Subcutaneous abdominal adipose tissue (tissue), 5 donors: Measurements from ENCODE around the gene SNX32.

Experiments used
- H3K27ac ChIP-seq: one replicate; pipeline ENCODE4 v1.7.0; 2013; ENCODE audit warnings: low read depth, mild to moderate bottlenecking, inconsistent platforms, low read length, moderate library complexity
- H3K27me3 ChIP-seq, 5 donors: one replicate each; pipeline ENCODE4 v1.7.0; 2013; ENCODE audit warnings: low read length in 5 of 5, inconsistent platforms in 1 of 5; ENCODE audit not compliant: control insufficient read depth in 5 of 5, insufficient read depth in 4 of 5
- H3K36me3 ChIP-seq, 5 donors: one replicate each; pipeline ENCODE4 v1.7.0; 2013; ENCODE audit warnings: low read length in 5 of 5; ENCODE audit not compliant: control insufficient read depth in 5 of 5, insufficient read depth in 5 of 5
- H3K4me1 ChIP-seq, 5 donors: one replicate each; pipeline ENCODE4 v1.7.0; 2013; ENCODE audit warnings: low read length in 5 of 5, mild to moderate bottlenecking in 3 of 5, moderate library complexity in 1 of 5; ENCODE audit not compliant: control insufficient read depth in 5 of 5, insufficient read depth in 5 of 5
- H3K4me3 ChIP-seq, 5 donors: one replicate each; pipeline ENCODE4 v1.7.0; 2013; ENCODE audit warnings: low read length in 5 of 5, low read depth in 1 of 5
- H3K9ac ChIP-seq, 5 donors: one replicate each; pipeline ENCODE4 v1.7.0; 2013; ENCODE audit warnings: low read length in 5 of 5, mild to moderate bottlenecking in 4 of 5, moderate library complexity in 3 of 5
- H3K9me3 ChIP-seq, 5 donors: one replicate each; pipeline ENCODE4 v1.7.0; 2013; ENCODE audit warnings: low read length in 5 of 5; ENCODE audit not compliant: control insufficient read depth in 5 of 5
- donor health status: healthy.
- donor health status: healthy.
- donor health status: healthy.
- donor health status: healthy.
- donor health status: healthy.

SNX32 gene

GRCh38 chr11:65833297-65834030, at the start of gene SNX32:
Gene SNX32 (plus strand): TSS chr11:65833963. CDS start chr11:65834066, 103 bp downstream.
- Histone ChIP-seq H3K36me3 (no peaks in the 10 kb centered on the region), H3K4me1 (peaks cover 5 to 18% (median 17%) of the 10 kb centered on the region in 5 donors), H3K4me3 (peak within 1 kb of the TSS; percentile 57 to 73 (median 69)), H3K27me3 (peaks cover 0 to 5% (median 0%) of the 10 kb centered on the region in 5 donors), H3K9ac (peak within 1 kb of the TSS in 4 of 5 donors; percentile 25 to 75 (median 57)), H3K9me3 (no peaks in the 10 kb centered on the region), H3K27ac (peak within 1 kb of the TSS; percentile 37)

GRCh38 chr11:65785319-65786007, 48.3 kb upstream of the SNX32 start:
- H3K4me3 ChIP-seq: no peak overlapping the region
- H3K27ac ChIP-seq: no peak overlapping the region
- no peaks in the 10 kb centered on the region for H3K36me3 ChIP-seq
- H3K9me3 ChIP-seq: no peaks in the 10 kb centered on the region
- H3K4me1 ChIP-seq: peaks cover 0 to 31% (median 25%) of the 10 kb centered on the region in 5 donors
- H3K9ac ChIP-seq: no peak overlapping the region
- H3K27me3 ChIP-seq: peaks cover 17 to 39% (median 26%) of the 10 kb centered on the region in 5 donors

- peaks cover 17 to 40% (median 26%) of the 10 kb centered on the region in 5 donors for H3K27me3 ChIP-seq
- no peaks in the 10 kb centered on the region for H3K9me3 ChIP-seq
- peak overlapping the region in 2 of 5 donors; percentile 14 to 30 for H3K4me3 ChIP-seq
- peaks cover 0 to 29% (median 26%) of the 10 kb centered on the region in 5 donors for H3K4me1 ChIP-seq
- H3K9ac ChIP-seq: no peak overlapping the region
- no peak overlapping the region for H3K27ac ChIP-seq
- H3K36me3 ChIP-seq: no peaks in the 10 kb centered on the region
These were observed 47.6 kb upstream of the SNX32 start for GRCh38 chr11:65786008-65786785.

- Histone ChIP-seq H3K36me3 (no peaks in the 10 kb centered on the region), H3K9me3 (no peaks in the 10 kb centered on the region), H3K4me3 (peak within 1 kb of the TSS in 2 of 5 donors; percentile 21 to 31), H3K27ac (no peak within 1 kb of the TSS), H3K9ac (no peak within 1 kb of the TSS), H3K27me3 (peaks cover 17 to 40% (median 26%) of the 10 kb centered on the region in 5 donors), H3K4me1 (peaks cover 0 to 31% (median 23%) of the 10 kb centered on the region in 5 donors)
These were observed 46.8 kb upstream of the SNX32 start, which contains the start of gene OVOL1 for GRCh38 chr11:65786786-65787636. Gene OVOL1 (plus strand): TSS chr11:65787063. CDS start chr11:65787374, 311 bp downstream.

- Histone ChIP-seq H3K27me3 (peaks cover 17 to 40% (median 26%) of the 10 kb centered on the region in 5 donors), H3K36me3 (no peaks in the 10 kb centered on the region), H3K9me3 (no peaks in the 10 kb centered on the region), H3K9ac (no peak overlapping the region), H3K4me3 (no peak overlapping the region), H3K4me1 (peaks cover 0 to 32% (median 23%) of the 10 kb centered on the region in 5 donors), H3K27ac (no peak overlapping the region)
These were observed 45.8 kb upstream of the SNX32 start for GRCh38 chr11:65787649-65788622.

GRCh38 chr11:65788821-65789220, 44.9 kb upstream of the SNX32 start:
- Histone ChIP-seq H3K36me3 (no peaks in the 10 kb centered on the region), H3K9me3 (no peaks in the 10 kb centered on the region), H3K27ac (no peak overlapping the region), H3K9ac (no peak overlapping the region), H3K4me1 (peaks cover 0 to 32% (median 23%) of the 10 kb centered on the region in 5 donors), H3K27me3 (peaks cover 17 to 46% (median 26%) of the 10 kb centered on the region in 5 donors), H3K4me3 (no peak overlapping the region)

GRCh38 chr11:65789230-65790103, 44.3 kb upstream of the SNX32 start:
- H3K9me3 ChIP-seq: no peaks in the 10 kb centered on the region
- H3K36me3 ChIP-seq: no peaks in the 10 kb centered on the region
- H3K4me3 ChIP-seq: no peak overlapping the region
- H3K4me1 ChIP-seq: peaks cover 0 to 32% (median 23%) of the 10 kb centered on the region in 5 donors
- peaks cover 17 to 45% (median 30%) of the 10 kb centered on the region in 5 donors for H3K27me3 ChIP-seq
- H3K9ac ChIP-seq: no peak overlapping the region
- H3K27ac ChIP-seq: no peak overlapping the region
